HEK293 (cell line): ENCODE data around the gene TCEAL3.

Experiments
- GLIS1 ChIP-seq: fragments of 450-650 bp; formaldehyde crosslinking; IDR thresholded peaks from 2 replicates; pipeline ENCODE4 v1.5.1; 2016; ENCODE audit warnings: missing biosample characterization, missing genetic modification characterization
- IKZF3 ChIP-seq: fragments of 450-650 bp; IDR thresholded peaks from 2 replicates; pipeline ENCODE4 v1.5.0; 2018; ENCODE audit warnings: missing biosample characterization, mild to moderate bottlenecking, missing genetic modification characterization, moderate library complexity
- KLF8 ChIP-seq: fragments of 450-650 bp; formaldehyde crosslinking; IDR thresholded peaks from 2 replicates; pipeline ENCODE4 v1.5.1; 2016; ENCODE audit warnings: missing biosample characterization, missing genetic modification characterization
- KLF9 ChIP-seq: fragments of 450-650 bp; formaldehyde crosslinking; IDR thresholded peaks from 2 replicates; pipeline ENCODE4 v1.5.1; 2016; ENCODE audit warnings: missing biosample characterization, missing genetic modification characterization, low read depth
- PBX3 ChIP-seq: sonication (generic); formaldehyde crosslinking; IDR thresholded peaks from 2 replicates; pipeline ENCODE4 v1.8.1; 2022; ENCODE audit warnings: mild to moderate bottlenecking, moderate library complexity, missing genetic modification reagents
- SCRT1 ChIP-seq: fragments of 450-650 bp; formaldehyde crosslinking; IDR thresholded peaks from 2 replicates; pipeline ENCODE4 v1.5.1; 2016; ENCODE audit warnings: missing biosample characterization, missing genetic modification characterization, borderline replicate concordance
- SP7 ChIP-seq: fragments of 450-650 bp; formaldehyde crosslinking; IDR thresholded peaks from 2 replicates; pipeline ENCODE4 v1.5.1; 2016; ENCODE audit warnings: missing biosample characterization, missing genetic modification characterization
- TRIM28 ChIP-seq: IDR thresholded peaks from 2 replicates; pipeline ENCODE4 v1.6.1; 2011; ENCODE audit warnings: low read length, control low read depth, borderline replicate concordance
- ZBTB48 ChIP-seq: fragments of 450-650 bp; formaldehyde crosslinking; IDR thresholded peaks from 2 replicates; pipeline ENCODE4 v1.5.1; 2016; ENCODE audit warnings: missing biosample characterization, missing genetic modification characterization
- ZBTB8A ChIP-seq: fragments of 450-650 bp; formaldehyde crosslinking; IDR thresholded peaks from 2 replicates; pipeline ENCODE4 v1.5.1; 2016; ENCODE audit warnings: missing biosample characterization, missing genetic modification characterization
- ZEB2 ChIP-seq: fragments of 450-650 bp; formaldehyde crosslinking; IDR thresholded peaks from 2 replicates; pipeline ENCODE4 v1.5.1; 2016; ENCODE audit warnings: missing biosample characterization, missing genetic modification characterization
- ZFP3 ChIP-seq: fragments of 450-650 bp; formaldehyde crosslinking; IDR thresholded peaks from 2 replicates; pipeline ENCODE4 v1.5.1; 2016; ENCODE audit warnings: low read depth, missing biosample characterization, missing genetic modification characterization
- ZIC2 ChIP-seq: fragments of 450-650 bp; formaldehyde crosslinking; IDR thresholded peaks from 2 replicates; pipeline ENCODE4 v1.5.1; 2016; ENCODE audit warnings: missing biosample characterization, missing genetic modification characterization
- ZNF211 ChIP-seq: fragments of 450-650 bp; formaldehyde crosslinking; IDR thresholded peaks from 2 replicates; pipeline ENCODE4 v1.5.1; 2016; ENCODE audit warnings: low read depth, missing biosample characterization, missing genetic modification characterization
- ZNF23 ChIP-seq: fragments of 450-650 bp; formaldehyde crosslinking; IDR thresholded peaks from 2 replicates; pipeline ENCODE4 v1.5.1; 2016; ENCODE audit warnings: missing biosample characterization, missing genetic modification characterization, borderline replicate concordance
- ZNF292 ChIP-seq: fragments of 450-650 bp; formaldehyde crosslinking; IDR thresholded peaks from 2 replicates; pipeline ENCODE4 v1.5.1; 2016; ENCODE audit warnings: low read depth, missing biosample characterization, missing genetic modification characterization, borderline replicate concordance
- ZNF335 ChIP-seq: fragments of 450-650 bp; formaldehyde crosslinking; conservative IDR thresholded peaks from 2 replicates; pipeline ENCODE4 v1.5.1; 2016; ENCODE audit warnings: missing biosample characterization, missing genetic modification characterization
- ZNF341 ChIP-seq: fragments of 450-650 bp; formaldehyde crosslinking; IDR thresholded peaks from 2 replicates; pipeline ENCODE4; 2016; ENCODE audit warnings: low read depth, missing biosample characterization, missing genetic modification characterization
- ZNF391 ChIP-seq: fragments of 450-650 bp; formaldehyde crosslinking; IDR thresholded peaks from 2 replicates; pipeline ENCODE4 v1.5.1; 2016; ENCODE audit warnings: low read depth, missing biosample characterization, missing genetic modification characterization, borderline replicate concordance
- ZNF394 ChIP-seq: fragments of 450-650 bp; formaldehyde crosslinking; IDR thresholded peaks from 2 replicates; pipeline ENCODE4 v1.5.1; 2016; ENCODE audit warnings: missing biosample characterization, missing genetic modification characterization, mild to moderate bottlenecking, moderate library complexity, borderline replicate concordance
- ZNF423 ChIP-seq: fragments of 450-650 bp; formaldehyde crosslinking; IDR thresholded peaks from 2 replicates; pipeline ENCODE4 v1.5.1; 2016; ENCODE audit warnings: missing biosample characterization, missing genetic modification characterization
- ZNF544 ChIP-seq: fragments of 450-650 bp; formaldehyde crosslinking; IDR thresholded peaks from 2 replicates; pipeline ENCODE4 v1.5.0; 2017; ENCODE audit warnings: missing biosample characterization, missing genetic modification characterization
- ZNF561 ChIP-seq: fragments of 450-650 bp; IDR thresholded peaks from 2 replicates; pipeline ENCODE4 v1.5.1; 2018; ENCODE audit warnings: missing biosample characterization, missing genetic modification characterization, borderline replicate concordance
- ZNF623 ChIP-seq: fragments of 450-650 bp; formaldehyde crosslinking; IDR thresholded peaks from 2 replicates; pipeline ENCODE4 v1.5.1; 2016; ENCODE audit warnings: missing biosample characterization, missing genetic modification characterization
- ZNF660 ChIP-seq: fragments of 450-650 bp; IDR thresholded peaks from 2 replicates; pipeline ENCODE4 v1.5.1; 2018; ENCODE audit warnings: missing biosample characterization, mild to moderate bottlenecking, missing genetic modification characterization
- ZNF692 ChIP-seq: fragments of 450-650 bp; formaldehyde crosslinking; IDR thresholded peaks from 2 replicates; pipeline ENCODE4 v1.5.1; 2016; ENCODE audit warnings: missing biosample characterization, missing genetic modification characterization
- ZNF768 ChIP-seq: fragments of 450-650 bp; formaldehyde crosslinking; IDR thresholded peaks from 2 replicates; pipeline ENCODE4 v1.5.1; 2018; ENCODE audit warnings: missing biosample characterization, mild to moderate bottlenecking, missing genetic modification characterization
- ZNF791 ChIP-seq: fragments of 450-650 bp; formaldehyde crosslinking; IDR thresholded peaks from 2 replicates; pipeline ENCODE4 v1.5.1; 2016; ENCODE audit warnings: missing biosample characterization, missing genetic modification characterization
- TF ChIP-seq, protein P1 (sequence below): fragments of 450-650 bp; formaldehyde crosslinking; optimal IDR thresholded peaks from 2 replicates; pipeline ENCODE3; 2016; ENCODE audit warnings: missing biosample characterization, mild to moderate bottlenecking, missing genetic modification characterization
- TF ChIP-seq, protein P2 (sequence below): fragments of 450-650 bp; formaldehyde crosslinking; IDR thresholded peaks from 2 replicates; pipeline ENCODE4 v1.5.1; 2016; ENCODE audit warnings: missing biosample characterization, missing genetic modification characterization

TCEAL3 gene

GRCh38 chrX:103629318-103630170, 21.8 kb downstream of the TCEAL3 start (continued):
- TF ChIP-seq ZNF791 (tag by site-specific recombination) (no peak), KLF9 (peak; percentile 84), ZNF561 (peak; percentile 28; the same call in 1 of the 2 replicates), ZBTB8A (tag by site-specific recombination) (peak; percentile 54; the same call in 1 of the 2 replicates), ZNF292 (tag by site-specific recombination) (no peak), SCRT1 (peak; percentile 83; the same call in 1 of the 2 replicates), GLIS1 (tag by site-specific recombination) (peak; percentile 51), ZEB2 (peak; percentile 40; the same call in 1 of the 2 replicates), ZNF335 (tag by site-specific recombination) (peak; percentile 64), TRIM28 (peak; percentile 81), PBX3 (CRISPR knock-in tag) (0 out of 2 replicates have a peak, but pooled peaks have one; percentile 32), ZNF23 (tag by site-specific recombination) (no peak), ZNF660 (0 out of 2 replicates have a peak, but pooled peaks have one; percentile 25), ZNF211 (tag by site-specific recombination) (no peak), ZNF623 (tag by site-specific recombination) (no peak), ZNF423 (0 out of 2 replicates have a peak, but pooled peaks have one; percentile 14), IKZF3 (peak; percentile 89), KLF8 (peak; percentile 81), ZNF341 (tag by site-specific recombination) (0 out of 2 replicates have a peak, but pooled peaks have one; percentile 46), ZBTB48 (tag by site-specific recombination) (peak; percentile 46; the same call in 1 of the 2 replicates), ZIC2 (tag by site-specific recombination) (peak; percentile 24; the same call in 1 of the 2 replicates), ZNF391 (tag by site-specific recombination) (no peak), ZNF544 (no peak), ZNF768 (no peak), SP7 (tag by site-specific recombination) (peak; percentile 41; the same call in 1 of the 2 replicates), ZFP3 (tag by site-specific recombination) (no peak), ZNF394 (tag by site-specific recombination) (0 out of 2 replicates have a peak, but pooled peaks have one; percentile 28), ZNF692 (tag by site-specific recombination) (peak; percentile 36; the same call in 1 of the 2 replicates)
- TF ChIP-seq, protein P1, sequence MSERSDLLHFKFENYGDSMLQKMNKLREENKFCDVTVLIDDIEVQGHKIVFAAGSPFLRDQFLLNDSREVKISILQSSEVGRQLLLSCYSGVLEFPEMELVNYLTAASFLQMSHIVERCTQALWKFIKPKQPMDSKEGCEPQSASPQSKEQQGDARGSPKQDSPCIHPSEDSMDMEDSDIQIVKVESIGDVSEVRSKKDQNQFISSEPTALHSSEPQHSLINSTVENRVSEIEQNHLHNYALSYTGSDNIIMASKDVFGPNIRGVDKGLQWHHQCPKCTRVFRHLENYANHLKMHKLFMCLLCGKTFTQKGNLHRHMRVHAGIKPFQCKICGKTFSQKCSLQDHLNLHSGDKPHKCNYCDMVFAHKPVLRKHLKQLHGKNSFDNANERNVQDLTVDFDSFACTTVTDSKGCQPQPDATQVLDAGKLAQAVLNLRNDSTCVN (tag by site-specific recombination) = peak; percentile 63
- TF ChIP-seq, protein P2, sequence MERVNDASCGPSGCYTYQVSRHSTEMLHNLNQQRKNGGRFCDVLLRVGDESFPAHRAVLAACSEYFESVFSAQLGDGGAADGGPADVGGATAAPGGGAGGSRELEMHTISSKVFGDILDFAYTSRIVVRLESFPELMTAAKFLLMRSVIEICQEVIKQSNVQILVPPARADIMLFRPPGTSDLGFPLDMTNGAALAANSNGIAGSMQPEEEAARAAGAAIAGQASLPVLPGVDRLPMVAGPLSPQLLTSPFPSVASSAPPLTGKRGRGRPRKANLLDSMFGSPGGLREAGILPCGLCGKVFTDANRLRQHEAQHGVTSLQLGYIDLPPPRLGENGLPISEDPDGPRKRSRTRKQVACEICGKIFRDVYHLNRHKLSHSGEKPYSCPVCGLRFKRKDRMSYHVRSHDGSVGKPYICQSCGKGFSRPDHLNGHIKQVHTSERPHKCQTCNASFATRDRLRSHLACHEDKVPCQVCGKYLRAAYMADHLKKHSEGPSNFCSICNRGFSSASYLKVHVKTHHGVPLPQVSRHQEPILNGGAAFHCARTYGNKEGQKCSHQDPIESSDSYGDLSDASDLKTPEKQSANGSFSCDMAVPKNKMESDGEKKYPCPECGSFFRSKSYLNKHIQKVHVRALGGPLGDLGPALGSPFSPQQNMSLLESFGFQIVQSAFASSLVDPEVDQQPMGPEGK = peak; percentile 94
